ENCODE data around the gene CD52.
A peak's percentile ranks its signal among the peaks of the same experiment; 100 is the strongest.

The CD52 gene

DNA sequence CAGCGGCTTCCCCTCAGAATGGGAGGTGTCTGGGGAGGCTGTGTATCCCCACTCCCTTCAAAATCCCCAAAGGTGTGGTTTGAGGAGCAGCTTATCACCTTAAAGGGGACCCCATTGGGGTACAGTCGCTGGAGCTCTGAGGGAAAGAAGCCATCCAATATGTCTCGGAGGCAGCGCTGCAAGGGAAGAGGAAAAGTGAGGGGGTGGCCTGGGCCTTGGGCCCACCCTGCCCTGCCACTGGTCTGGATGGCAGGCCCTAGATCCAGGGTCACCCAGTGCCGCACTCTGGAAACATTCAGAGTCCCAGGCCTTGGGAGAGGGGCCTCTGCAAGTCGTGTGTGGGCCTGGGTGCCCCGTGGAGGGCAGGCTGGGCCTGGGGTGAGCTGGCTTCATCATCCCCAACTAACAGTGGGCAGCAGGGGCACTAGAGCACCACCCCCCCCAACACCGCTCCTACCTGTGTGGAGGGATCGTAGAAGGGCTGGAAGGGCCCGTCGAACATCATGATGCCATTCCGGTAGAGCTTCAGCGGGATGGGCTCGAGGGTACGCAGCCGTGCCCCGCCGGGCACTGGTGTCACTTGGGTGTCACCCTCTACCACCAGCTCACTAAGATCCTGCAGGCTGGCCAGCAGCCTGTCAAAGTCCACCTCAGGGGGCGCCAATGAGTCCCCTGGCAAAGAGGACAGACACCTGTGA lies 32.2 kb upstream of the CD52 start:
- H3K4me3 ChIP-seq (ENCODE audit: low read depth, low read length) = no peak overlapping the region
- TF ChIP-seq, protein P1, sequence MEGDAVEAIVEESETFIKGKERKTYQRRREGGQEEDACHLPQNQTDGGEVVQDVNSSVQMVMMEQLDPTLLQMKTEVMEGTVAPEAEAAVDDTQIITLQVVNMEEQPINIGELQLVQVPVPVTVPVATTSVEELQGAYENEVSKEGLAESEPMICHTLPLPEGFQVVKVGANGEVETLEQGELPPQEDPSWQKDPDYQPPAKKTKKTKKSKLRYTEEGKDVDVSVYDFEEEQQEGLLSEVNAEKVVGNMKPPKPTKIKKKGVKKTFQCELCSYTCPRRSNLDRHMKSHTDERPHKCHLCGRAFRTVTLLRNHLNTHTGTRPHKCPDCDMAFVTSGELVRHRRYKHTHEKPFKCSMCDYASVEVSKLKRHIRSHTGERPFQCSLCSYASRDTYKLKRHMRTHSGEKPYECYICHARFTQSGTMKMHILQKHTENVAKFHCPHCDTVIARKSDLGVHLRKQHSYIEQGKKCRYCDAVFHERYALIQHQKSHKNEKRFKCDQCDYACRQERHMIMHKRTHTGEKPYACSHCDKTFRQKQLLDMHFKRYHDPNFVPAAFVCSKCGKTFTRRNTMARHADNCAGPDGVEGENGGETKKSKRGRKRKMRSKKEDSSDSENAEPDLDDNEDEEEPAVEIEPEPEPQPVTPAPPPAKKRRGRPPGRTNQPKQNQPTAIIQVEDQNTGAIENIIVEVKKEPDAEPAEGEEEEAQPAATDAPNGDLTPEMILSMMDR (IDR thresholded peaks at IDR 0.05; ENCODE audit: low read depth, low read length) = peak; percentile 28; the same call in 1 of the 2 replicates

DNA sequence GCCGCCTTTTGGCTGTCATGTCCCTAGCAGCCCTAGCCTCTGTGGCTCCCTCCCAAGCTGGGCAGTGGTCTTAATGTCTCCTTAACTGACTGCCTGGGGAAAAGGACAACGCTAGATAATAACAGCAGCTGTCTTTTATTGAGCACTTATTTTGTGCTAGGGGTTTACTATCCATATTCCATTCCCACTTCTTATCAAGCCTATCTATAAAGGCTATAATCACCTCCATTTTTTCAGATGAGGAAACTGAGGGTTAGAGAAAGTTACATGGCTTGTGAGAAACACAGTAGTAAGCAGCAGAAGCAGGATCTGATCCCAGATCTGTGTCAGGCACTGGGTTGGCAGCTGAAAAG lies 31.7 kb upstream of the CD52 start:
- no peak overlapping the region for H3K4me3 ChIP-seq (ENCODE audit: low read depth, low read length)
- TF ChIP-seq, protein P1 (IDR thresholded peaks at IDR 0.05; ENCODE audit: low read depth, low read length) = no peak

DNA sequence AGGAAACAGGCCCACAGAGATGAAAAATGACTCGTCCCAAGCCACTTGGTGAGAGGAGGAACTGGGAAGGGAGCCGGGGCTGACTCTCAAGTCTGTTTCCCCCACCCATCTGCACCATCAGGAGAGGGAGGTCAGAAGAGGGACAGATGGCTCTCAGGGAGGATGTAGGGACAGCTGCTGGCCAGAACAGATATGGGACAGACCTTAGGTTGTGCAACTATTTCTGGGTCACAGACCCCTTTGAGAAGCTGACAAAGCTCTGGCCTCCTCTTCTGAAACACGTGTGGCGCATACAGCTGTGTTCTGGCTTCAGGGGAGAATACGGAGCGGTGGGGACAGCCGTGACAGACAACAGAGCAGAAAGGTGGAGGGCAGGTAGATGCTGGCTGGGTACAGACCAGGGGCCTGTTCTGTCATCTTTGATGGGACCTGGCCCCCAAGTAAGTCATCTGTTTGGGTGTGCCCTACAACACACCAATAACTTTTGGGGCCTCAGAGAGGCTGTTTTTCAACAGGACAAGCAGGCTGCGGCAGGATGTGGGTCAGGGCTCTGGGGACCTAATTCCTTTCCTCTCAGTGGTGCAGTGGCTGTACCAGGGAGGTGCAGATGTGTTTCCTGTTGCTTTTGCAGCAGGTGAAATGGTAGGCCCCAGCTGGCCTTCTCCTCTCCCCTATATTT lies 30.6 kb upstream of the CD52 start:
- TF ChIP-seq, protein P1 (IDR thresholded peaks at IDR 0.05; ENCODE audit: low read depth, low read length) = no peak

DNA sequence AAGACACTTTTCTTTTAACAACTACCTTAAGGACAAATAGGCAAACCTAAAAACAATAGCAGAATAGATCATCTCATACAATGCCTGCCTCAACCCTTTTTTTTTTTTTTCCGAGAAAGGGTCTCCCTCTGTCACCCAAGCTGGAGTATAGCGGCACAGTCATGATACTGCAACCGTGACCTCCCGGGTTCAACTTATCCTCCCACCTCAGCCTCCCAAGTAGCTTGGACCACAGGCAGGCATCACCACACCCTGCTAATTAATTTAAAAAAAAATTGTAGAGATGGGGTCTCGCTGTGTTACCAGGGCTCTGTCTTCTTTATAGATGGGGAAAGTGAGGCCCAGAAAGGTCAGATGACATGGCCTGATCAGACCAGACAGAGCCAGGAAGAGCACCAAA lies 29.9 kb upstream of the CD52 start:
- TF ChIP-seq, protein P1 (IDR thresholded peaks at IDR 0.05; ENCODE audit: low read depth, low read length) = no peak
- H3K4me3 ChIP-seq (ENCODE audit: low read depth, low read length) = no peak overlapping the region

More for the DNA sequence above, 30.6 kb upstream of the CD52 start:
- no peak overlapping the region for H3K4me3 ChIP-seq (ENCODE audit: low read depth, low read length)

DNA sequence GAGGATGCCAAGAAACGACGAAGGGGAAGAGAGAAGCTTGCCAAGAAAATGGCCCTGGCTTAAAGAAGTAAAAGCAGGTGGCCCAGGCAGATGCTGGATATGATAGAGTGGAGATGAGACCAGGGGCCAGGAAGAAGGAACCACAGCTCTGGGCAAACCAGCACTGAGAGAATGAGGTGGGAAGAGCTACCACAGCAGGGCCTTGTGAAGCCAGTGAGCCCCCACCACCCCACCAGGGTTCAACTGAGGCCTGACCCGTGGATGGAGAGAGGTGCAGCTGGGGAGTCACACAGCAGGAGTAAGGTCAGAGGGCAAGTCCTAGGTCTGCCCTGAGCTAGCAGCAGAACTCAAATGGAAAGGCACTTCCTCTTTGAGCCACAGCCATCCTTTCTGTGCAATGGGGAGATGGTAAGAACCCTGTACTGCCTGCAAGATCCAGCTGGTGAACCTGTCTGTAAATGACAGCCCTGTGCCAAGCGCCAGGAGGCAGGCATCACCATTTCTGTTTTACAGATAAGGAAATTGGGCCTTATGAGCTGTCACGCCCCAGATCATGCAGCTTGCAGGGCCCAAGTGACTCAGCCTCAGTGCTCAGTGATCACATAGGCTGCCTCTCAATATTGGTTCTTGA lies 29.3 kb upstream of the CD52 start:
- no peak overlapping the region for H3K4me3 ChIP-seq (ENCODE audit: low read depth, low read length)

DNA sequence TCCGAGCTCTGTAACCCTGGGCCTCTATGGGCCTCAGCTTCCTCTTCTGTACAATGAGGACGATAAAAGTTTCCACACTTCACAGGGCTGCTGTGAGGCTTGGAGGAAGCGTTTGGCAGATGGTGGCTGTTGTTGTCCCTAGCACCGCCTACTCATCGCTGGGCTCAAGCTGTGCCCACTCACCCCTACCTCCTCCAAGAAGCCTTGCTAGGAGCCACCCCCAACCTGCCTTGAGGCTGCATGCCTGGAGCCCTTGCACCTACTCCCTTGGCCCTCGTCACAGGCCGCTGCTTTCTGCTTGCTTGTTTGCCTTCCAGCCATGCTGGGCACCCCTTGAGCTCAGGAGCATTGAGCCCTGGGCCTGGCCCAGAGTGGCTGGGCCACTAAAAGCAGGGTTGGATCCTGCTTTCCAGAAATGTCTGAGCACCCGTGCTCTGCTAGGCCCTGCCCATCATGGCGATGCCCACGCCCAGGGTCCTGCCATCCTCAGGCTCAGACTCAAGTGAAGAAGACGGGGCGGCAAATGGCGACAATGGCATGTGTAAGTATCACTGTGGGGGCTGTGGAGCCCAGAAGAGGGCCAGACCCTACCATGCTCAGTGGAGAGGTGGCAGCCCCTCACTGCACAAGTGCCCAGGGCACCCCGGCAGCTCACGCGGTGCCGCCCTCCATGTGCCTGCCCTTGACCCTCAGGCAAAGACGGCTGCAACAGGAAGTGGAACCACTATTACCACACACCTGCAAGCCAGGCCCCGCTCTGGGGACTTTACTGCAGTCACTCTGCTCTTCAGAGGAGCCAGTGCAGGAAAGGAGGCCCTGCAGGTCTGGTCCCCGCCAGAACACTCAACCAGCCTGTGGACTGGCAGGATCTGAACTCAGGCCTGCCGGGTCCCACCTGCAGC lies 28.3 kb upstream of the CD52 start:
- TF ChIP-seq, protein P1 (IDR thresholded peaks at IDR 0.05; ENCODE audit: low read depth, low read length) = no peak

More for the DNA sequence above, 29.3 kb upstream of the CD52 start:
- TF ChIP-seq, protein P1 (IDR thresholded peaks at IDR 0.05; ENCODE audit: low read depth, low read length) = no peak

More for the DNA sequence above, 28.3 kb upstream of the CD52 start:
- no peak overlapping the region for H3K4me3 ChIP-seq (ENCODE audit: low read depth, low read length)
